Fibroblast of lung (primary cell): ENCODE results near the gene DNM3. TPM values are rescaled to one million over a fixed set of nuclear protein-coding genes. Genes with fewer than 3 reads are reported as not detected.

ENCODE experiments used
- DNase-seq, 2 donors: peaks; one replicate each; pipeline versions ENCODE4 v3.0.0 to v3.0.0-alpha.2; 2010; ENCODE audit warnings: low read depth in 2 of 2
- H2AFZ ChIP-seq: 2 replicates; pipeline ENCODE4 v1.5.1; 2012; ENCODE audit warnings: low read length, control low read depth, inconsistent platforms
- H3K27ac ChIP-seq: 2 replicates; pipeline ENCODE4 v1.5.1; 2011; ENCODE audit warnings: low read length, control low read depth; ENCODE audit not compliant: insufficient read depth
- H3K27me3 ChIP-seq: 2 replicates; pipeline ENCODE4 v1.5.1; 2011; ENCODE audit warnings: mild to moderate bottlenecking, low read length; ENCODE audit not compliant: control insufficient read depth, insufficient read depth
- H3K36me3 ChIP-seq: 2 replicates; pipeline ENCODE4 v1.5.1; 2011; ENCODE audit warnings: low read length; ENCODE audit not compliant: control insufficient read depth, insufficient read depth
- H3K4me1 ChIP-seq: 2 replicates; pipeline ENCODE4 v1.5.1; 2011; ENCODE audit warnings: low read length; ENCODE audit not compliant: control insufficient read depth, insufficient read depth; ENCODE audit errors: extremely low read depth
- H3K4me2 ChIP-seq: 2 replicates; pipeline ENCODE4 v1.5.1; 2011; ENCODE audit warnings: low read length, control low read depth; ENCODE audit not compliant: insufficient read depth; ENCODE audit errors: extremely low read depth
- H3K4me3 ChIP-seq, 4 experiments: fragments of 200-600 bp in 1 of 4; sonication (generic) in 1 of 4; replicated peaks in 1 of 4; 2 replicates each; pipeline ENCODE4 v1.5.1; 2011 to 2016; ENCODE audit warnings: low read length in 4 of 4, low read depth in 3 of 4, mild to moderate bottlenecking in 3 of 4, control low read depth in 2 of 4, inconsistent platforms in 1 of 4, mixed read lengths in 1 of 4; ENCODE audit not compliant: insufficient read depth in 1 of 4; ENCODE audit errors: control extremely low read depth in 1 of 4
- H3K79me2 ChIP-seq: 2 replicates; pipeline ENCODE4 v1.5.1; 2012; ENCODE audit warnings: mild to moderate bottlenecking, low read length, inconsistent platforms; ENCODE audit not compliant: control insufficient read depth, insufficient read depth
- H3K9ac ChIP-seq: 2 replicates; pipeline ENCODE4 v1.5.1; 2011; ENCODE audit warnings: mild to moderate bottlenecking, low read length, control low read depth; ENCODE audit not compliant: insufficient read depth
- H3K9me3 ChIP-seq: 2 replicates; pipeline ENCODE4 v1.5.1; 2012; ENCODE audit warnings: low read depth, low read length; ENCODE audit not compliant: control insufficient read depth, insufficient read depth
- H4K20me1 ChIP-seq: 2 replicates; pipeline ENCODE4 v1.5.1; 2011; ENCODE audit warnings: low read length; ENCODE audit not compliant: control insufficient read depth, insufficient read depth; ENCODE audit errors: extremely low read depth
- CTCF ChIP-seq, 2 donors: IDR thresholded peaks in 1 of 2; conservative IDR thresholded peaks in 1 of 2; 1 replicate in 1 of 2; 2 replicates in 1 of 2; pipeline ENCODE4 v1.5.1; 2011 to 2012; ENCODE audit warnings: low read length in 2 of 2, control low read depth in 1 of 2, inconsistent platforms in 1 of 2, low read depth in 1 of 2, mild to moderate bottlenecking in 1 of 2
- EZH2 ChIP-seq: IDR thresholded peaks from 2 replicates; pipeline ENCODE4 v1.5.1; 2012; ENCODE audit warnings: low read length, control low read depth, mild to moderate bottlenecking; ENCODE audit errors: missing control alignments
- polyA plus RNA-seq, 2 donors: library from polyadenylated mRNA; depleted of rRNA in 1 of 2; stranded (reverse) in 1 of 2; unstranded in 1 of 2; fragments of >200 nt; gene quantifications; 2 replicates each; pipeline ENCODE4 v1.2.1, GENCODE V29; 2011 to 2012; ENCODE audit warnings: missing spikeins in 1 of 2
- total RNA-seq: library from RNA; depleted of rRNA; stranded (reverse); fragments of >200 nt; gene quantifications from 2 replicates; pipeline ENCODE4 v1.2.1, GENCODE V29; 2014

DNM3 gene
- total and polyA plus RNA-seq, 2 donors (not counting 1 experiment from before 2014, with no cell fraction given) = 1.6 to 3.6 TPM

- no peaks in the 10 kb centered on the region for H3K9me3 ChIP-seq
- H4K20me1 ChIP-seq = no peaks in the 10 kb centered on the region
- H3K27ac ChIP-seq = no peak overlapping the region
- no peak overlapping the region for H3K4me3 ChIP-seq
- DNase-seq = no peak
- H3K9ac ChIP-seq = no peak overlapping the region
- H3K4me2 ChIP-seq = no peak overlapping the region
- H3K4me1 ChIP-seq = no peaks in the 10 kb centered on the region
- TF ChIP-seq CTCF (conservative IDR thresholded peaks at IDR 0.05 in 1 of 2, IDR thresholded peaks at IDR 0.05 in 1 of 2; ENCODE audit: low read depth in 1 of 2, low read length in 2 of 2) (no peak), EZH2 (no peak)
- H2AFZ ChIP-seq = no peak overlapping the region
- no peaks in the 10 kb centered on the region for H3K79me2 ChIP-seq
- no peaks in the 10 kb centered on the region for H3K36me3 ChIP-seq
- H3K27me3 ChIP-seq = no peaks in the 10 kb centered on the region
Observed at GRCh38 chr1:172460177-172460576, 618.9 kb downstream of the DNM3 start.

GRCh38 chr1:172460887-172461315 is 619.6 kb downstream of the DNM3 start:
- H3K4me2 ChIP-seq = no peak overlapping the region
- peak in 1 of 2 donors; percentile 36 for DNase-seq
- no peaks in the 10 kb centered on the region for H3K79me2 ChIP-seq
- no peaks in the 10 kb centered on the region for H3K36me3 ChIP-seq
- H3K4me1 ChIP-seq = no peaks in the 10 kb centered on the region
- H3K27ac ChIP-seq = no peak overlapping the region
- H2AFZ ChIP-seq = no peak overlapping the region
- H3K9me3 ChIP-seq = no peaks in the 10 kb centered on the region
- H3K4me3 ChIP-seq = no peak overlapping the region
- no peak overlapping the region for H3K9ac ChIP-seq
- H4K20me1 ChIP-seq = no peaks in the 10 kb centered on the region
- TF ChIP-seq CTCF (conservative IDR thresholded peaks at IDR 0.05 in 1 of 2, IDR thresholded peaks at IDR 0.05 in 1 of 2; ENCODE audit: low read depth in 1 of 2, low read length in 2 of 2) = no peak
- no peak for TF ChIP-seq EZH2
- H3K27me3 ChIP-seq = no peaks in the 10 kb centered on the region

Other genes starting within 250 kb of the DNM3 start
- gene MYOCOS, start 219.3 kb upstream of the DNM3 start, total RNA-seq = not detected in 2 replicates
- not detected in 2 replicates for gene MYOCOS, start 219.3 kb upstream of the DNM3 start, polyA plus RNA-seq
- gene MYOC, start 188.8 kb upstream of the DNM3 start, total RNA-seq = 1.2 and 2.1 TPM in 2 replicates
- gene MYOC, start 188.8 kb upstream of the DNM3 start, polyA plus RNA-seq = 1.1 and 2.0 TPM in 2 replicates
- gene VAMP4, start 99.4 kb upstream of the DNM3 start, total RNA-seq = 14.1 and 32.9 TPM in 2 replicates
- gene VAMP4, start 99.4 kb upstream of the DNM3 start, polyA plus RNA-seq = 21.8 and 29.0 TPM in 2 replicates
- 38.0 and 38.5 TPM in 2 replicates for gene METTL13, start 59.8 kb upstream of the DNM3 start, total RNA-seq
- gene METTL13, start 59.8 kb upstream of the DNM3 start, polyA plus RNA-seq = 27.3 and 42.4 TPM in 2 replicates